Stimulated activated CD4-positive, alpha-beta T cell treated with anti-CD3 and anti-CD28 coated beads, Interleukin-2, amount 100 ng/mL, for 48 hours (primary cell): ENCODE measurements around the gene HELZ2.
"Not testable (repeated sequence)": the region's sequence is repeated elsewhere in the genome, so short reads cannot be mapped to it uniquely, and the experiment has no call there.

Experiments
- DNase-seq, 2 donors: peaks; one replicate each; pipeline ENCODE4 v3.0.0-alpha.2; 2020

The HELZ2 gene

DNA sequence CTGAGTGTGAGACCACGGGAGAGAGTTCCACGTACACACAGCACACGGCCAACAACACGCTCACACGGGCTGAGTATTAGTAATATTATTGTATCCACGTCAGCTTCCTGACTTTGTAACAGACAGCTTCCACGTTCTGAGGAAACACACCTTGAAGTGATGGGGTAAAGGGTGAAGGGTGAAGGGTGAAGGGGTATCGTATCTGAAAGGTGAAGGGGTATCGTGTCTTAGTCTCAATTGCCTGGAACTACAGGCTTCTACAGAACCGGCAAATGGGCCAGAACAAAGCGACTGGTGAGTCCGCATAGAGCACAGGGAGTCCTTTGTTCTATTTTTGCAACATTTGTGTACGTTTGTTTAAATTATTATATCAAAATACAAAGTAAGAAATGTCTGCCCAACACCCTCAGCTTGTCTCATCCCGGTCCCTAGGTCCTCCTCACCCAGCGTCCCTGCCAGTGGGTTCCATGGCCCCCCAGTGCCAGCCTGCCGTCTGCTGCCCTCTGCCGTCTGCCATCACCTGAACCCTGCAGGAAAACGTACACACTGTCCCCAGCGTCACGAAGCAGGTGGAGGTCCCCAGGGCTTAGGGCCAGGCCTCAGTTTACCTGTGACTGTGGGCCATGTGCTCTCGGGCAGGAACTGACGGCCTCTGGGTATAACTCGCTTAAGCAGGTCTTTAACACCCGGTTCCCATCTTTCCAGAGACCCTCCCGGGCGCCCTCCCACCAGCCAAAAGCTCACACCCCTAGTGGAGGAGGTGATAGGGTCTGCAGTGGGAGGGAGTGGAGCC is 4.4 kb upstream of the HELZ2 start:
- no peak for DNase-seq

- DNase-seq: no peak
Measured at GRCh38 chr20:63577317-63577894, 3.4 kb upstream of the HELZ2 start.

- DNase-seq: no peak
Measured at GRCh38 chr20:63576311-63576710, 2.3 kb upstream of the HELZ2 start.

- no peak for DNase-seq
Measured at GRCh38 chr20:63574829-63575743, 1.0 kb upstream of the HELZ2 start.

- no peak for DNase-seq
Measured at GRCh38 chr20:63573647-63574131, 350 bp downstream of the HELZ2 start.

DNA sequence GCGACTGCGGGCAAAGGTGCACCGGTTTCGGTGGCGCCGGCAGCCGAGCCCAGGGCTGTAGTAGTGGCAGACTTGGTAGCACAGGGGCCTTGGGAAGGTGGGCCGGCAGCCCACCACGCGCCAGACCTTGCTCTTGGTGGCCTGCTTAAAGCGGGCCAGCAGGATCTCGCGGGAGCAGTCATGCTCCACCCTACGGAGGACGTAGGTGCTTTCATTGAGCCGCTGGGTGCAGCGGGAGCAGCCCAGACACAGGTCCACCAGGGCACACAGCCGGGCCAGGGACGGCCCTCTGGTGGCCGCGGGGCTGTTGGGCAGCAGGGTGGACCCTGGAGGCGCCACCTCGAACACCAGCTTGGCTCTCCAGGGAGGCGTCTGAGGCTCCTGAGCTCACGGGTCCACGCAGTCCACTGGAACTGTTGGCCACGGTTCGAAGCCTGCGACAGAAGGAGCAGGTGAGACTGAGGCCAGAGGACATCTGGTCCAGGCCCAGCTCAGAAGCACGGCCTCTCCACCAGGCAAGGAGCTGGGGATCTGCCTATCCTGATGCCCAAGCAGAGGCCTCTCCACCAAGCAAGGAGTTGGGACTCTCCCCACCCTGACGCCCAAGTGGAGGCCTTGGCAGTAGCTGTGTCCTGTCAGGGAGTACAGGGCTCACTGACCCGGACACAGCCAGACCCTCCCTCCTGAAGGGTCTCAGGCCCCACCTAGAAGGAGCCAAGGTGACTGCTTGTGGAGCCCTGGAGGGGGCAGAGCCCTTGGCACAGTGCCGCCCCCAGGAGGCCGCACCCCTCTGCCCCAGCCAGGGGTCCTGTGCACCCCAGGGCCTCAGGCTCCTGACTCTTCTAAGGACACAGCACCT is 1.0 kb downstream of the HELZ2 start:
- DNase-seq: no peak

DNA sequence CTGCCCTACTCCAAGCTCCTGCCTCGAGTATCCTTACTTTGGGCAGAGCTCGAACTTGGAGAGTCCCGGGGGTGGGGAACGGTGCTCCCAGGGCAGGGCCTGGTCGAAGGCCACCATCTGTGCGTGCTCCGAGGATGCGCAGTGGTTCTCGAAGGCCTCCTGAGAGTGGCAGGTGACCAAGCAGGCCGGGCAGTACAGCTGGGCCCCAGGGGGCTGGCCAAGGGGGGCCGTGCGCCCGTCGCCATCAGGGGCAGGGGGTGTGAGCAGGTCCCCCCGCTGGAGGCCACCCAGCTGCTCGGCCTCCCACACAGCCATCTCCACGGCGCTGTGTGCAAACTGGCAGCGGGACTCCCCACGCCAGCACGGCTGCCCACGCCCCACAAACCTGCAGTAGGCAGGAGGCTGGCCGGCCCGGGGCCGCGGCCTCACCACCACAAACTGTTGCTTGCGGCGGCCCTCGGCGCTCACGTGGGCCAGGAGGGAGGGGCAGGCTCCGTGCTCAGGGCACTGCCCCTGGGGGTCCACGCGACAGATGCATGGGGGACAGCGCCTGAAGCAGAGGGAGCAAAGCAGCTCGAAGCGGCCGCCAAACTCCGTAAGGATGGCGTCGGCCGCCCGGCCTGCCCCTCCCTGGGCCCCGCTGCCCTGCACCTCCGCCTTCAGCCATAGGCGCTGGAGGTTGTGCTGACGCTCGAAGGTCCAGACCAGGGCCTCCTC is 1.8 kb downstream of the HELZ2 start:
- no peak for DNase-seq

DNA sequence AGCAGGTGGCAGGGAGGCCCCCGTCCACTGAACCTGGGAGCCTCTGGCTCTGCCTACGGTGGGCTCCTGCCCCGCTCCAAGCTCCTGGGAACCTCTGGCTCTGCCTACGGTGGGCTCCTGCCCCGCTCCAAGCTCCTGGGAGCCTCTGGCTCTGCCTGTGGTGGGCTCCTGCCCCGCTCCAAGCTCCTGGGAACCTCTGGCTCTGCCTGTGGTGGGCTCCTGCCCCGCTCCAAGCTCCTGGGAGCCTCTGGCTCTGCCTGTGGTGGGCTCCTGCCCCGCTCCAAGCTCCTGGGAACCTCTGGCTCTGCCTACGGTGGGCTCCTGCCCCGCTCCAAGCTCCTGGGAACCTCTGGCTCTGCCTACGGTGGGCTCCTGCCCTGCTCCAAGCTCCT is 3.0 kb downstream of the HELZ2 start:
- not testable (repeated sequence) for DNase-seq

- DNase-seq: no peak
Measured at GRCh38 chr20:63570281-63571086, 3.6 kb downstream of the HELZ2 start.

DNA sequence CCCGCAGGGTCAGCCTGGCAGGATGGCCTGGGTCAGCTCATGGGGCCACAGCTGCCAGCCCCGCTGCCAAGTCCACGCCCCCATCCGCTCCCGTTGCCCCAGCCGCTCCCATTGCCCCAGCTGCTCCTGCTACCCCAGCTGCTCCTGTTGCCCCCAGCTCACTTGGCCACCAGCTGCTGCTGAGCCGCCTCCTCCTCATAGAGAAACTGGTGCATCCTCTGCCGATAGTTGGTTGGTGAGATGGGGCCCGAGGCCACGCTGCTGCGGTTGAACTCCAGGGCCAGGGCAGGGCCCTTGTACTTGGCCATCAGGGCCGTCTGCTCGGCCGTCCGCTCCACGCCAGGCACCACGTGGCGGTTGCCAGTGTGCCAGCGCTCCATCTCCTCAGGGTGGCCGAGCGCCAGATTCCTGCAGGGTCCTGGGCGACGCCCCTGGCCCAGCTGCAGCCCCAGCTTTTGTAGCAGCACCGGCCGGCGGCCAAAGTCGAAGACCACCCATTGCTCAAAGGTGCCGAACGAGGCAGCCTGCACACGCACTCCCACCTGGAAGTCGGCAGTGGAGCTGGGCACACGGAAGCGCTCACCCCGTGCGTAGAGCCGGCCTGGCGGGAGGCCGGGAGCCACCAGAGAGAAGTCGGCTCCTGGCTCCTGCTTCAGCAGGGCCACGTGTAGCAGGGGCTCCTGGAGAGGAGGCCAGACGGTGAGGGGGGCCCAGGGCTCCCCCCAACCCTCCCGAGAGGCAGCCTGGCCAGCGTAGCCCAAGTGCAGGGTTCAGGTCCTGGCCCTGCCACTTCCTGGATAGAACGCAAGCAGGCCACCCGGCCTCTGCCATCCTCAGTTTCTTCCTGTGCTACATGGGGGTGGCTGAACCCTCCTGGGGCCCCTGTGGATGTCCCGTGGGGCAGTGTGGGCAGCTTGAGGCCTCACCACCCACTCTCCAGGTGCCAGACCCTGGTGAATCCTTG is 4.8 kb downstream of the HELZ2 start:
- DNase-seq: no peak

- DNase-seq: no peak
Measured at GRCh38 chr20:63568170-63568981, 5.7 kb downstream of the HELZ2 start.

- peak; percentile 39 to 47 for DNase-seq
Measured at GRCh38 chr20:63567386-63568169, 6.5 kb downstream of the HELZ2 start.

DNA sequence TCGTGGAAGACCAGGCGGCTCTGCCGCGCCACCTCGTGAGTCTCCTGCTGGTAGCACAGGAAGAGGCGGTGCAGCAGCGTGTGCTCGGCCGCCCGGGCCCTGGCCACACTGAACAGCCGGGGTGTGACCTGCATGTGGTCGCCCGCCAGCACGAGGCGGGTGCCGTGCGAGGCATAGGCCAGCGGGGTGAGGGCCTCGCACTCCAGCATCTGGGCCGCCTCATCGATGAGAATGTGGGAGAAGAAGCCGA is 7.0 kb downstream of the HELZ2 start:
- DNase-seq: no peak

GRCh38 chr20:63566395-63567135 is 7.5 kb downstream of the HELZ2 start:
- DNase-seq: no peak

DNA sequence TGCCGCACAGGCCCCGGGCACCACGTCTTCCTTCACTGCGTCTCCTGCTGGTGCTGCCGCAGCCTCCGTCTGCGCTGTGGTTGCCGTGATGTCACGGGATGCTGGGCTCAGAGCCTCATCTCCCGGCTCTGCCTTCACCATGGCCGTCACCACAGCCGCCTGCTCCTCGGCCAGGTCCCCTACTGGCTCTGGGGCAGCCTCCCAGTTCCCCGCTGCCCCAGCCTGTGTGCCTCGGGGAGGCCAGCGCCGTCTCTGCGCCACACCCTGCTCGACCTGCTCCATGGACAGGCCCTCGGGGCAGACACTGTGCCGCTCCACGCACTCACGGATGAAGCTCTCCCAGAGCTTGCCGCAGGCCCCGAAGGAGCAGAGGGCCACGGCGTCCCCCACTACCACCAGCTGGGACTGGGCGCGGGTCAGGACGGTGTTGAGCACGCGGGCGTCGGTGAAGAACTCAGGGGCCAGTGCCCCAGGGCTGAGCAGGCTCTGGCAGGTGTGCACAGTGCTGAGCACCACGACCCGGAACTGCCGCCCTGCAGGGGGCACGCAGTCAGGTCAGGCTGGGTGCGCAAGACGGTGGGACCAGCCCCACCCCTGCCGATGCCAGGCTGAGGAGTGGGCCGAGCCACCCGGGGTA is 8.2 kb downstream of the HELZ2 start:
- no peak for DNase-seq

DNA sequence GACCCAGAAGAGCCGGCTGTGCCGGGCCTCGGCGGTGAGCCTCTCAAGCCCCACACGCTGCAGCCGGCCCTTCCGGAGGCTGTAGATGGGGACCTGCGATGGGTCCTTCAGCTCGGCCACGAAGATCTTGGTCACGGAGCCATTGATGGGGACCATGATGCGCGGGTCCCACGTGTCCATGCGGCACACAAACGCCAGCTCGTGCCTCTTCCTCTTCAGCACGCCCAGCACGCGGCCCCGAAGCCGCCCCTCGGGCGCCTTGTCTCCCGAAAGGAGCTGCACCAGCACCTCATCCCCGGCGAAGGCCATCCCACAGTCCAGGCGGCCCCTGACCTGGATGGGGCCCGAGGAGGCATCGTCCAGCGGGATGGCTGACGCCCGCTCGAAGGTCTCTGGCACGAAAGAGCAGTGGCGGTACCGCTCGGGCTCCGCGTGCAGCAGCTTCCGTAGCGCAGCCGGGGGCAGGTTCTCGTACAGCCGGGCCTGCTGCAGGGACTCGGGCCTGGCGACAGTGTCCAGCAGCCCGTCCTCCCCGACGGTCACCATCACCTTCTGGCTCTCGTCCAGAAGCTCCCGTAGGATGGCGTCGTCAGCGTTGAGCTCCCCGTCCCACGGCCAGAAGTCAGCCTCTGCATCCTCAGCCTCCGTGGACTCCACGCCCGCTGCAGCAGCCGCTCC is 8.9 kb downstream of the HELZ2 start:
- no peak for DNase-seq
